ENCODE measurements around the gene CLASP1.

DNA sequence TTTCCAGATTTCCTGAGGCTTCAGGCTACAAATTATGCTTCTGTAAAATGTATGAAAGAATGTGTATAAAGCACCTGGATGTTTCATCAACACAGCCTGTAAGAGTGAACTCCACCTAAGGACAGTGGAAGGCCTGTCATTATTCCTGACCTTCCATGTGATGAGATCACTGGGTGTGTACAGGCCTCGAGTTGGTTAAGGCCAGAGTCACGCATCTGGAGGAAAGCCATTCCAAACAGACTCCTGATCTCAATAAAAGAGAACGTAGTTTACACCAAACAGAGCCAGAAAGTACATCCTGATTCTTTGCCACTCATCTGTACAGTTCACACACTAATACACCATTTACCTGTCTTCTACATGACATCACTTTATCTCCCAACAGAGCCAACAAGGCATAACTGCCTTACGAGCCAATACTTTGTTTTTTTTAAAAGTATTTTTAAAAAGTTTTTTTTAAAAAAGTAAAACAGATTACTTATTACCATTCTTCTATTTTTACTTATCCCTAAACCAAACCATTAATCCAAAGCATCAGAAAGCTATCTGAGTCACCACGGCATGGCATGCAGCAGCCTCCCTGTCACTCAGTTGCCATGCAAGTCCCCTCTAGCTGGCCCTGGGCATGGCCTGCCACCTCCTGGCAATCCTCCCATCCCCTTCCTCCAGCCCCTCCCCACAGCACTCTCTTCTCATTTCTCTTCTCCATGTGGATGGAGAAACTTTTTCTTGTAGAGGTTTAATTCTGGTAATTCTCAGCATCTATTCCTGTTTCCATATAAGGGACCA is 285.4 kb downstream of the CLASP1 start:
- TF ChIP-seq, protein P1, sequence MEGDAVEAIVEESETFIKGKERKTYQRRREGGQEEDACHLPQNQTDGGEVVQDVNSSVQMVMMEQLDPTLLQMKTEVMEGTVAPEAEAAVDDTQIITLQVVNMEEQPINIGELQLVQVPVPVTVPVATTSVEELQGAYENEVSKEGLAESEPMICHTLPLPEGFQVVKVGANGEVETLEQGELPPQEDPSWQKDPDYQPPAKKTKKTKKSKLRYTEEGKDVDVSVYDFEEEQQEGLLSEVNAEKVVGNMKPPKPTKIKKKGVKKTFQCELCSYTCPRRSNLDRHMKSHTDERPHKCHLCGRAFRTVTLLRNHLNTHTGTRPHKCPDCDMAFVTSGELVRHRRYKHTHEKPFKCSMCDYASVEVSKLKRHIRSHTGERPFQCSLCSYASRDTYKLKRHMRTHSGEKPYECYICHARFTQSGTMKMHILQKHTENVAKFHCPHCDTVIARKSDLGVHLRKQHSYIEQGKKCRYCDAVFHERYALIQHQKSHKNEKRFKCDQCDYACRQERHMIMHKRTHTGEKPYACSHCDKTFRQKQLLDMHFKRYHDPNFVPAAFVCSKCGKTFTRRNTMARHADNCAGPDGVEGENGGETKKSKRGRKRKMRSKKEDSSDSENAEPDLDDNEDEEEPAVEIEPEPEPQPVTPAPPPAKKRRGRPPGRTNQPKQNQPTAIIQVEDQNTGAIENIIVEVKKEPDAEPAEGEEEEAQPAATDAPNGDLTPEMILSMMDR (IDR thresholded peaks at IDR 0.05): no peak
- no peak for TF ChIP-seq POLR2A (IDR thresholded peaks at IDR 0.05)

Measured in stomach (tissue), 4 donors.